ENCODE measurements around the gene NRN1L. TPM values are rescaled to one million over a fixed set of nuclear protein-coding genes. Genes with fewer than 3 reads are reported as not detected.
"Not testable (repeated sequence)": the region's sequence is repeated elsewhere in the genome, so short reads cannot be mapped to it uniquely, and the experiment has no call there.

Gene NRN1L
- total RNA-seq, 4 donors from 2014 or later: 2.1 TPM; not detected in 3

DNA sequence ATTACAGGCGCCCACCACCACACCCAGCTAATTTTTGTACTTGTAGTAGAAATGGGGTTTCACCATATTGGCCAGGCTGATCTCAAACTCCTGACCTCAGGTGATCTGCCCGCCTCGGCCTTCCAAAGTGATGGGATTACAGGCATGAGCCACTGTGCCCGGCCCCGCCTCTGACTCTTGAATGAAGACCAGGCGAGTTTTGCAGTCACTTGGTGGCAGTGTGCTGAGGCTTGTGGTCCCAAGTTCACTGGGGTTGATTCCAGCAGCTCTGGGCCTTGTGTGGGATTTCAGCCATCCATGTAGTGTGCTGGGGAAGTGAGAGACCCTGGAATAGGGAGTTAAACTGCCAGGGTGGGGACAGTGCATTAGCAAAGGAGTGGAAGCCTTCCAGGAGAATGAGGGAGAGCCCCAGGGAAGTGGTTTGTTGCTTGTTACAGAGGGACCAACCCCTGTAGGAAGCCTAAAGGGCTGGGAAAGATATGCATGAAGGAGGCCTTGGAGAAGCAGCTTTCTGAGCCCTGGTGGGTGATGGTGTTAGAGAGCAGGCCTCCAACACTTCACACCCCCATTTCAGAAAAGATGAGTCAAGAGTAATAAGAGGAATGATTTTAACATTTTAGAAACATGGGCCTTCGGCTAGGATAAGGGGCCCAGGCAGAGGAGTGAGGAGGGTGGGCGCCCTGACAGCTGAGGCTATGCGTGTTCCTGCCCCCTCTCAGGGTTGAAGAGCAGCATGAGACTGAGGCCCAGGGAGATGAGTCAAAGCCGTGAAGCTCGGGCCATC lies 22.9 kb downstream of the NRN1L start:
- no peak for DNase-seq
- H3K9me3 ChIP-seq: no peaks in the 10 kb centered on the region

DNA sequence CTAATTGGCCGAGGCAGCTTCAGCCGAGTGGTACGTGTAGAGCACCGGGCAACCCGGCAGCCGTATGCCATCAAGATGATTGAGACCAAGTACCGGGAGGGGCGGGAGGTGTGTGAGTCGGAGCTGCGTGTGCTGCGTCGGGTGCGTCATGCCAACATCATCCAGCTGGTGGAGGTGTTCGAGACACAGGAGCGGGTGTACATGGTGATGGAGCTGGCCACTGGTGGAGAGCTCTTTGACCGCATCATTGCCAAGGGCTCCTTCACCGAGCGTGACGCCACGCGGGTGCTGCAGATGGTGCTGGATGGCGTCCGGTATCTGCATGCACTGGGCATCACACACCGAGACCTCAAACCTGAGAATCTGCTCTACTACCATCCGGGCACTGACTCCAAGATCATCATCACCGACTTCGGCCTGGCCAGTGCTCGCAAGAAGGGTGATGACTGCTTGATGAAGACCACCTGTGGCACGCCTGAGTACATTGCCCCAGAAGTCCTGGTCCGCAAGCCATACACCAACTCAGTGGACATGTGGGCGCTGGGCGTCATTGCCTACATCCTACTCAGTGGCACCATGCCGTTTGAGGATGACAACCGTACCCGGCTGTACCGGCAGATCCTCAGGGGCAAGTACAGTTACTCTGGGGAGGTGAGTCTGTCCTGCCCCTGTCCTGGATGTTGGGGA lies 24.5 kb downstream of the NRN1L start:
- Histone ChIP-seq H3K4me3 (no peak overlapping the region), H3K4me1 (no peaks in the 10 kb centered on the region), H3K27me3 (no peaks in the 10 kb centered on the region), H3K9me3 (no peaks in the 10 kb centered on the region), H3K27ac (no peak overlapping the region), H3K36me3 (no peaks in the 10 kb centered on the region)
- intact Hi-C loops (cut with DNase I; ENCODE audit: low total_unique reads): no loop called here
- no peak for DNase-seq
- TF ChIP-seq, protein P1, sequence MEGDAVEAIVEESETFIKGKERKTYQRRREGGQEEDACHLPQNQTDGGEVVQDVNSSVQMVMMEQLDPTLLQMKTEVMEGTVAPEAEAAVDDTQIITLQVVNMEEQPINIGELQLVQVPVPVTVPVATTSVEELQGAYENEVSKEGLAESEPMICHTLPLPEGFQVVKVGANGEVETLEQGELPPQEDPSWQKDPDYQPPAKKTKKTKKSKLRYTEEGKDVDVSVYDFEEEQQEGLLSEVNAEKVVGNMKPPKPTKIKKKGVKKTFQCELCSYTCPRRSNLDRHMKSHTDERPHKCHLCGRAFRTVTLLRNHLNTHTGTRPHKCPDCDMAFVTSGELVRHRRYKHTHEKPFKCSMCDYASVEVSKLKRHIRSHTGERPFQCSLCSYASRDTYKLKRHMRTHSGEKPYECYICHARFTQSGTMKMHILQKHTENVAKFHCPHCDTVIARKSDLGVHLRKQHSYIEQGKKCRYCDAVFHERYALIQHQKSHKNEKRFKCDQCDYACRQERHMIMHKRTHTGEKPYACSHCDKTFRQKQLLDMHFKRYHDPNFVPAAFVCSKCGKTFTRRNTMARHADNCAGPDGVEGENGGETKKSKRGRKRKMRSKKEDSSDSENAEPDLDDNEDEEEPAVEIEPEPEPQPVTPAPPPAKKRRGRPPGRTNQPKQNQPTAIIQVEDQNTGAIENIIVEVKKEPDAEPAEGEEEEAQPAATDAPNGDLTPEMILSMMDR (IDR thresholded peaks at IDR 0.05): no peak
- TF ChIP-seq POLR2A (IDR thresholded peaks at IDR 0.05): no peak

More for the DNA sequence above, 22.9 kb downstream of the NRN1L start:
- Histone ChIP-seq H3K4me1 (no peaks in the 10 kb centered on the region), H3K27ac (no peak overlapping the region), H3K27me3 (no peaks in the 10 kb centered on the region), H3K36me3 (no peaks in the 10 kb centered on the region), H3K4me3 (no peak overlapping the region)
- intact Hi-C loops (cut with DNase I; ENCODE audit: low total_unique reads): no loop called here
- TF ChIP-seq, protein P1 (IDR thresholded peaks at IDR 0.05): no peak
- no peak for TF ChIP-seq POLR2A (IDR thresholded peaks at IDR 0.05)

DNA sequence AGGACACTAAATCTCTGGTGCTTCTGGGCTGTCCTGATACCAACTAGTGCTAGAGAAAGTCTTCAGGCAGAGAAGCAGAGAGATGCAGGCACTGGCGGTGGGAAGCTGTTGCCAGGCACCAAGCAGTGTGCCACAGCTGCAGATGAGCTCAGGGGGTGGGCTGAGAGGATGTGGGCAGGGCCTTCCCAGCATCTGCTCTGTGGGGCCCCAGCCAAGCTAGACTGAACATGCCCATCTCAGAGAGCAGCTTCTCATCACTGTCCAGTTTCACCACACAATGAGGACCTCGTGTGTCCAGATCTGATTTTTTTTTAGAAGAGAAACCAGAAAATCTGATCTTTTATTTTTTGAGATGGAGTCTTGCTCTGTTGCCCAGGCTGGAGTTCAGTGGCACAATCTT lies 25.5 kb downstream of the NRN1L start:
- intact Hi-C loops (cut with DNase I; ENCODE audit: low total_unique reads): no loop called here
- Histone ChIP-seq H3K36me3 (no peaks in the 10 kb centered on the region), H3K4me1 (no peaks in the 10 kb centered on the region)

DNA sequence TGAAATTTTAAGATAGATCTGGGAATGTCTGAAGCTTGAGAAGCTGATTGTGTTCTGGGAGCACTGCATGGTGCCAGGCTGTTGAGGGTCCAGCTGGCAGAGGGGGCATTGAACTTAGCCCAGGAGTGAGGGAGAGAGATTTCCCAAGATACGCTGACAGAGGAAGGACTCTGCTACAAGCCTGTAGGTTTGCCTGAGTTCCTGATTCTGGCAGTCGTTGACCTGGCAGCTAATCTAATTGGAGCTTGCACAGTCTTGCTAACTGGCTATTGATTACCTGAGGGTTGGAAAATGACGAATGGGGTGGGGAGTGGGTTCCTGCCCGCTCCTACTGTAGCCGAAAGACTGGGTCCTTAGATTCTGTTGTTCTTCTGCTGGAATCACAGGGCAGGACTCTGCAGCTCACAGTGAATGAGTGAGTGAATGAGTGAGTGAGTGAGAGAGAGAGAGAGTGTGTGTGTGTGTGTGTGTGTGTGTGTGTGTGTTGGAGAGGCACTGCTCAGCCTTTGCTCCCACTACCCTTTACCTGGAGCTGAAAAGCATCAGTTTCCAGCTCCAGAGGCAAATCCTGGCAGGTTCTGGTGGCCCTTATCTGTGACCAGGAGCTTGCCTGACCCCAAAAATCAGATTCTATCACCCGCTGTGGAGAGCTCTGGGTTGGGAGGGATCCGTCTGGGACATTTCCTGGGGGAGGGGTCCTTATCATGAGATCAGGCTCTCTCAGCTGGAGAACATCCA lies 30.2 kb downstream of the NRN1L start:
- H3K27me3 ChIP-seq: no peaks in the 10 kb centered on the region
- intact Hi-C loops (cut with DNase I; ENCODE audit: low total_unique reads): no loop called here
- H3K4me1 ChIP-seq: no peaks in the 10 kb centered on the region
- H3K9me3 ChIP-seq: no peaks in the 10 kb centered on the region
- no peak for TF ChIP-seq POLR2A (IDR thresholded peaks at IDR 0.05)
- TF ChIP-seq, protein P1 (IDR thresholded peaks at IDR 0.05): no peak
- H3K27ac ChIP-seq: no peak overlapping the region
- no peaks in the 10 kb centered on the region for H3K36me3 ChIP-seq
- DNase-seq: no peak
- no peak overlapping the region for H3K4me3 ChIP-seq

More for the DNA sequence above, 25.5 kb downstream of the NRN1L start:
- Histone ChIP-seq H3K9me3 (no peaks in the 10 kb centered on the region), H3K27ac (no peak overlapping the region), H3K27me3 (no peaks in the 10 kb centered on the region), H3K4me3 (no peak overlapping the region)
- TF ChIP-seq, protein P1 (IDR thresholded peaks at IDR 0.05): no peak
- no peak for TF ChIP-seq POLR2A (IDR thresholded peaks at IDR 0.05)
- no peak for DNase-seq

DNA sequence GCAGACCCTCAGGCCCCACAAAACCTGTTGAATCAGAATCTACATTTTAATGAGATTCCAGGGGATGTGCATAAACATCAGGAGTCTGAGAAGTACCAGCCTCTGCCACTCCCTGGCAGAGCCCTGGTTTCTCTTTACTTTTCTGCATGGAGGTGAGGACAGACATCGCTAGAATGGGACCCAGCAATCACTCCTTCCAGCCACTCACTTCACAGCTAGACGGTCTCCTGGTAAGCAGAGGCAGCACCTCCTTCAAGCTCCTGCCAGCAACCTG lies 30.7 kb downstream of the NRN1L start:
- intact Hi-C loops (cut with DNase I; ENCODE audit: low total_unique reads); H3K27ac ChIP-seq; H3K36me3 ChIP-seq; H3K4me1 ChIP-seq; DNase-seq; H3K9me3 ChIP-seq; H3K4me3 ChIP-seq; H3K27me3 ChIP-seq: not testable (repeated sequence)
